Large intestine (tissue), 3 donors: ENCODE measurements around the gene CTBP2. TPM values are rescaled to one million over a fixed set of nuclear protein-coding genes. Genes with fewer than 3 reads are reported as not detected.
A peak's percentile ranks its signal among the peaks of the same experiment; 100 is the strongest.

Experiments used
- DNase-seq, 2 donors: peaks; one replicate each; pipeline versions ENCODE4 v3.0.0 to v3.0.0-alpha.2; 2013
- H3K27ac ChIP-seq: one replicate; pipeline ENCODE4 v1.5.1; 2013; ENCODE audit warnings: low read length
- H3K27me3 ChIP-seq: 2 replicates; pipeline ENCODE4 v1.6.1; 2013; ENCODE audit warnings: low read length; ENCODE audit not compliant: control insufficient read depth, insufficient read depth
- H3K36me3 ChIP-seq: 2 replicates; pipeline ENCODE4 v1.6.1; 2013; ENCODE audit warnings: low read length; ENCODE audit not compliant: control insufficient read depth, insufficient read depth
- H3K4me1 ChIP-seq: one replicate; pipeline ENCODE4 v1.6.1; 2013; ENCODE audit warnings: low read length; ENCODE audit not compliant: control insufficient read depth, insufficient read depth
- H3K4me3 ChIP-seq: one replicate; pipeline ENCODE4 v1.5.1; 2013; ENCODE audit warnings: low read length
- H3K9me3 ChIP-seq: one replicate; pipeline ENCODE4 v1.6.1; 2013; ENCODE audit warnings: mild to moderate bottlenecking, low read depth, low read length, moderate library complexity; ENCODE audit not compliant: control insufficient read depth
- WGBS: methylation state at CpG from one replicate; pipeline ENCODE4 v1.1.5; 2013; ENCODE audit warnings: low lambda C conversion rate; ENCODE audit not compliant: insufficient coverage; 5-methylcytosine and 5-hydroxymethylcytosine counted together
- polyA plus RNA-seq: library from polyadenylated mRNA; unstranded; fragments of 120-200 nt; gene quantifications from one replicate; pipeline ENCODE4 v1.2.1, GENCODE V29; 2013

Gene CTBP2
- polyA plus RNA-seq, 1 donor = 60.1 TPM

- Histone ChIP-seq H3K27me3 (no peaks in the 10 kb centered on the region), H3K4me3 (no peak overlapping the region), H3K27ac (no peak overlapping the region), H3K9me3 (no peaks in the 10 kb centered on the region), H3K4me1 (peaks cover 14% of the 10 kb centered on the region), H3K36me3 (peaks cover 12% of the 10 kb centered on the region)
- DNase-seq = no peak
- WGBS = no CpG with 5 or more reads among the region's 17 CpGs
Measured at GRCh38 chr10:125043841-125044658, 116.3 kb downstream of the CTBP2 start.

DNA sequence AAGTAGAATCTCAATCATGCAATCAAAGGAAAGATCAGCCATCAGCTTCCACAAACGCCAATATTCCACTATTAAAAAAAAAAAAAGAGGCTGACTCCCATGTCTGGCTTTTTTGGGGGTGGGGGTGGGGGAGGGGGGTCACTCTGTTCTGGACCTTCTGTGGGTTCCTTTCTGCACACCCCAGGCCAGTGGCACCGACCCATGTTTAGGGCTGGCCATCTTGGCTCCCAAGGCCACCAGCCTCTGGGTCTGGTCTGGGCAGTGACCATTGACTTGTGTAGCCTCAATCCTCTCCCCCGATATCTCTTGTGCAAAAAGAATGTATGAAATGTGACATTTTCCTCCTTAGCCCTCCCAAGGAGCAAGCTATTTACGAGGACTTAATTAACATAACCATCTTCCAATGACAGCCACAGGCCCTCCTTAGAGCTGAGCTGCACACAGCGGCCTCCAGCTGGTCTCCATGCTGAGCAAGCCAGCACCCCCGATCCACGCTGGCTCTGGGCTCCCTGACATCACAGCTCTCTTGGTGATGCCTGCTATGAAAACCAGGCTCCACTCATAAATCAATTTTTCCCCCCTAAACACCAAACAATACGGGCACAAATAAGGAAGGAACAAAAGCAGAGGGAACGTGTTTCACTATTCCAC, 118.4 kb downstream of the CTBP2 start:
- no CpG with 5 or more reads among the region's 9 CpGs for WGBS
- Histone ChIP-seq H3K4me1 (peaks cover 17% of the 10 kb centered on the region), H3K36me3 (peaks cover 17% of the 10 kb centered on the region), H3K27me3 (no peaks in the 10 kb centered on the region), H3K4me3 (no peak overlapping the region), H3K27ac (no peak overlapping the region), H3K9me3 (no peaks in the 10 kb centered on the region)
- no peak for DNase-seq

GRCh38 chr10:125039354-125039769, 121.0 kb downstream of the CTBP2 start:
- Histone ChIP-seq H3K27me3 (no peaks in the 10 kb centered on the region), H3K36me3 (peaks cover 33% of the 10 kb centered on the region), H3K9me3 (no peaks in the 10 kb centered on the region), H3K27ac (no peak overlapping the region), H3K4me1 (peaks cover 10% of the 10 kb centered on the region), H3K4me3 (no peak overlapping the region)
- no CpG with 5 or more reads among the region's 15 CpGs for WGBS
- DNase-seq = no peak

GRCh38 chr10:125038637-125039036, 121.7 kb downstream of the CTBP2 start:
- H3K9me3 ChIP-seq = no peaks in the 10 kb centered on the region
- DNase-seq = peak in 1 of 2 donors; percentile 52
- peaks cover 34% of the 10 kb centered on the region for H3K36me3 ChIP-seq
- no peaks in the 10 kb centered on the region for H3K27me3 ChIP-seq
- H3K4me3 ChIP-seq = no peak overlapping the region
- no peak overlapping the region for H3K27ac ChIP-seq
- H3K4me1 ChIP-seq = peaks cover 10% of the 10 kb centered on the region
- WGBS = 100% methylated on average over 2 of the region's 8 CpGs

GRCh38 chr10:125037145-125037877, 123.1 kb downstream of the CTBP2 start:
- H3K27ac ChIP-seq = no peak overlapping the region
- no peak for DNase-seq
- no peaks in the 10 kb centered on the region for H3K9me3 ChIP-seq
- no peaks in the 10 kb centered on the region for H3K27me3 ChIP-seq
- H3K4me1 ChIP-seq = peaks cover 10% of the 10 kb centered on the region
- no peak overlapping the region for H3K4me3 ChIP-seq
- H3K36me3 ChIP-seq = peaks cover 44% of the 10 kb centered on the region
- WGBS = no CpG with 5 or more reads among the region's 8 CpGs

DNA sequence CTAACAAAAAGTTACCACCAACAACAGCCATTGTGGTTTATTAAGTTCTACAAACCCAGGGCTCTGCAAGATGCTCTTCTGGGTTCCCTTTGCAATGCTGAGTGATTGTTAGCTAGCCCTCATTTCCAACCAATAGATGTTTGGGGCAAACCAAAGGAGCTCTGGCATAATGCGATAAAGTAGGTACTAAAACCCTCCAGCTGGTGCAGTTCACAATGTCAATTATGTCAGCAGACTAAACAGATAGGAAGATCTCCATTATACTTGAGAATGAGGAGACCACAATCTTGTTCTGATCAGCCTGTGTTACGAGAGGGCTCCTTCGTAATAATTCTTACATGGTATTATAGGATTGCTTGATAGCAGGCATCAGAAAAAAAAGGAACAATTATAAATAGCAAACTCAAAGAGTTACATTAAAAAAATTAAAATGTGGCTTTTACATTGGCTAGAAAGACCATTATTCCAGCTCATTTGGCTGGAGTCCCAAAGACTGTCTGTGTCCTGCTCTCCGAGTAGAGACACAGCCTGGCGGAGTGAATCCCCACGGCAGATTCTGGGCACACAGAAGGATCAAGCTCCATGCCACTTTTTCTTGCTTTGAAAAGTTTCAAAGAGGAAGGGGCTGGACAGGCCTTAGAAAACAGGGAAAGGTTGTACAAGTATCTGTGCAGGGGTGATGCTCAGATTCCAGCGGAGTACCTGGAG, 124.6 kb downstream of the CTBP2 start:
- Histone ChIP-seq H3K27ac (no peak overlapping the region), H3K27me3 (no peaks in the 10 kb centered on the region), H3K4me3 (no peak overlapping the region), H3K36me3 (peaks cover 53% of the 10 kb centered on the region), H3K4me1 (peaks cover 10% of the 10 kb centered on the region), H3K9me3 (no peaks in the 10 kb centered on the region)
- WGBS = no CpG with 5 or more reads among the region's 7 CpGs
- DNase-seq = no peak

DNA sequence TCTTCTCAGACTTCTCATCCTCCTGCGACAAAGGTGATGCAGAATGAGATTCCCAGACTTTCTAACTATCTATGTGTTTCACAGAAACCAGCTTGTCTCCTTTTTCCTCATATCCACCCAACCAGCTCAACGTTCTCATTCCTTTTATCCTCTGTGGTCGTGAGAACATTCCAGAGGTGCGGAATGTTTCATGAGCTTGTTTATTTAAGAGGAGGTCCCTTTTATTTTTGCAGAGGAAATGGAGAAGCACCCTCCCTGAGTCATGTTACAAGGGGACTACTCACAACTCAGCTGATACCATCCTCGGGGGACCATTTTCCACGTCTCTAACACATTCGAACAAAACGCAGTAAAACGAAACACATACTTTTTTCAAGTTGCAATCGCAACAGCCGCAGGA, 125.2 kb downstream of the CTBP2 start:
- Histone ChIP-seq H3K9me3 (no peaks in the 10 kb centered on the region), H3K4me1 (peaks cover 10% of the 10 kb centered on the region), H3K4me3 (no peak overlapping the region), H3K27ac (no peak overlapping the region), H3K36me3 (peaks cover 57% of the 10 kb centered on the region), H3K27me3 (no peaks in the 10 kb centered on the region)
- WGBS = 42% methylated on average over 2 of the region's 11 CpGs
- DNase-seq = no peak

DNA sequence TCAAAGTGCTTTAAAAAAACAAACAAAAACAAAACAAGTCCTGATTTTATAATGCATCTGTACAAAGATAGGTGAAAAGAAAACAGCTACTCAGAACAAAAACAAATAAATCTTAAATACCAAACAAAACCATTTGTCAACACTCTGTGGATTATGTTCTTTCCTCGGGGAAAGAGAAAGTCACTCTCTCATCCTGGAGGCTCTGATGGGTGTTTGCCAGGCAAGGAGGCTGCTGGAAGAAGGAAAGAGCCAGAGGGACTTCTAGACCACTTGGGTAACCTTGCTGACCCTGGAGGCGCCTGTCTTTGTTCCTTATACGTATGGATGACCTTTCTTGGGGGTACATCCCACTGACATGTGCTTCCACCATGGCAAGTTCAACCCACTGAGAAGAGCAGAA, 125.7 kb downstream of the CTBP2 start:
- peaks cover 57% of the 10 kb centered on the region for H3K36me3 ChIP-seq
- no peak overlapping the region for H3K27ac ChIP-seq
- no peak for DNase-seq

GRCh38 chr10:125033146-125033924, 127.0 kb downstream of the CTBP2 start:
- Histone ChIP-seq H3K27ac (no peak overlapping the region), H3K4me1 (no peaks in the 10 kb centered on the region), H3K9me3 (no peaks in the 10 kb centered on the region), H3K4me3 (no peak overlapping the region), H3K36me3 (peaks cover 56% of the 10 kb centered on the region), H3K27me3 (no peaks in the 10 kb centered on the region)
- WGBS = no CpG with 5 or more reads among the region's 27 CpGs
- no peak for DNase-seq

More for the DNA sequence above, 125.7 kb downstream of the CTBP2 start:
- H3K27me3 ChIP-seq = no peaks in the 10 kb centered on the region
- H3K4me1 ChIP-seq = peaks cover 9% of the 10 kb centered on the region
- H3K9me3 ChIP-seq = no peaks in the 10 kb centered on the region
- no CpG with 5 or more reads among the region's 3 CpGs for WGBS
- no peak overlapping the region for H3K4me3 ChIP-seq
